ENCODE data around the gene MRPL40. TPM values are rescaled to one million over a fixed set of nuclear protein-coding genes. Genes with fewer than 3 reads are reported as not detected.

MRPL40 gene
- total and polyA plus RNA-seq, 2 experiments from 2014 or later = 15.5 to 53.5 TPM

DNA sequence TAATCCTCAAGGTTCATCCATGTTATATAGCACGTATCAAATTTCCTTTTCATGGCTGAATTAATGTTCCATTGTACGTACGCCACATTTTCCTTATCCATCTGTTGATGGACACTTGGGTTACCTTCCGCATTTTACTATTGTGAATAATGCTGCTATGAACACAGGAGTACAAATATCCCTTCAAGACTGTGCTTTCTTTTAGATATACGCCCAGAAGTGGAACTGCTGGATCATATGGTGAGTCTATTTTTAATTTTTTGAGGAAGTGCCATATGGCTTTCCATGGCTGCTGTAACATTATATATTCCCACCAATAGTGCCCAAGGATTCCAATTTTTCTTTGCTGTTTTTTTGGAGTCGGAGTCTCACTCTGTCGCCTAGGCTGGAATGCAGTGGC, 6.0 kb downstream of the MRPL40 start:
- Mint-ChIP-seq H3K4me1 (no peaks in the 10 kb centered on the region; the same call in 2 of the 3 replicates), H3K4me3 (no peak overlapping the region), H3K36me3 (ENCODE audit: low read depth) (peaks cover 21% of the 10 kb centered on the region), H3K27ac (no peak overlapping the region), H3K27me3 (ENCODE audit: insufficient read depth, low read depth, poor library complexity) (peaks cover 9% of the 10 kb centered on the region), H3K9me3 (no peaks in the 10 kb centered on the region)
- DNase-seq (ENCODE audit: low spot score) (no peak), ATAC-seq (no peak)
- no peaks in the 10 kb centered on the region for H3K9me2 ChIP-seq (ENCODE audit: insufficient read depth)
- H3K27me3 ChIP-seq (ENCODE audit: insufficient read depth) = no peaks in the 10 kb centered on the region
- no peak overlapping the region for H3K27ac ChIP-seq (ENCODE audit: low read depth)
- no peaks in the 10 kb centered on the region for H3K36me3 ChIP-seq (ENCODE audit: insufficient read depth)
- TF ChIP-seq STAT1 (IDR thresholded peaks at IDR 0.05; ENCODE audit: unreplicated experiment) = no peak
- TF ChIP-seq, protein P1, sequence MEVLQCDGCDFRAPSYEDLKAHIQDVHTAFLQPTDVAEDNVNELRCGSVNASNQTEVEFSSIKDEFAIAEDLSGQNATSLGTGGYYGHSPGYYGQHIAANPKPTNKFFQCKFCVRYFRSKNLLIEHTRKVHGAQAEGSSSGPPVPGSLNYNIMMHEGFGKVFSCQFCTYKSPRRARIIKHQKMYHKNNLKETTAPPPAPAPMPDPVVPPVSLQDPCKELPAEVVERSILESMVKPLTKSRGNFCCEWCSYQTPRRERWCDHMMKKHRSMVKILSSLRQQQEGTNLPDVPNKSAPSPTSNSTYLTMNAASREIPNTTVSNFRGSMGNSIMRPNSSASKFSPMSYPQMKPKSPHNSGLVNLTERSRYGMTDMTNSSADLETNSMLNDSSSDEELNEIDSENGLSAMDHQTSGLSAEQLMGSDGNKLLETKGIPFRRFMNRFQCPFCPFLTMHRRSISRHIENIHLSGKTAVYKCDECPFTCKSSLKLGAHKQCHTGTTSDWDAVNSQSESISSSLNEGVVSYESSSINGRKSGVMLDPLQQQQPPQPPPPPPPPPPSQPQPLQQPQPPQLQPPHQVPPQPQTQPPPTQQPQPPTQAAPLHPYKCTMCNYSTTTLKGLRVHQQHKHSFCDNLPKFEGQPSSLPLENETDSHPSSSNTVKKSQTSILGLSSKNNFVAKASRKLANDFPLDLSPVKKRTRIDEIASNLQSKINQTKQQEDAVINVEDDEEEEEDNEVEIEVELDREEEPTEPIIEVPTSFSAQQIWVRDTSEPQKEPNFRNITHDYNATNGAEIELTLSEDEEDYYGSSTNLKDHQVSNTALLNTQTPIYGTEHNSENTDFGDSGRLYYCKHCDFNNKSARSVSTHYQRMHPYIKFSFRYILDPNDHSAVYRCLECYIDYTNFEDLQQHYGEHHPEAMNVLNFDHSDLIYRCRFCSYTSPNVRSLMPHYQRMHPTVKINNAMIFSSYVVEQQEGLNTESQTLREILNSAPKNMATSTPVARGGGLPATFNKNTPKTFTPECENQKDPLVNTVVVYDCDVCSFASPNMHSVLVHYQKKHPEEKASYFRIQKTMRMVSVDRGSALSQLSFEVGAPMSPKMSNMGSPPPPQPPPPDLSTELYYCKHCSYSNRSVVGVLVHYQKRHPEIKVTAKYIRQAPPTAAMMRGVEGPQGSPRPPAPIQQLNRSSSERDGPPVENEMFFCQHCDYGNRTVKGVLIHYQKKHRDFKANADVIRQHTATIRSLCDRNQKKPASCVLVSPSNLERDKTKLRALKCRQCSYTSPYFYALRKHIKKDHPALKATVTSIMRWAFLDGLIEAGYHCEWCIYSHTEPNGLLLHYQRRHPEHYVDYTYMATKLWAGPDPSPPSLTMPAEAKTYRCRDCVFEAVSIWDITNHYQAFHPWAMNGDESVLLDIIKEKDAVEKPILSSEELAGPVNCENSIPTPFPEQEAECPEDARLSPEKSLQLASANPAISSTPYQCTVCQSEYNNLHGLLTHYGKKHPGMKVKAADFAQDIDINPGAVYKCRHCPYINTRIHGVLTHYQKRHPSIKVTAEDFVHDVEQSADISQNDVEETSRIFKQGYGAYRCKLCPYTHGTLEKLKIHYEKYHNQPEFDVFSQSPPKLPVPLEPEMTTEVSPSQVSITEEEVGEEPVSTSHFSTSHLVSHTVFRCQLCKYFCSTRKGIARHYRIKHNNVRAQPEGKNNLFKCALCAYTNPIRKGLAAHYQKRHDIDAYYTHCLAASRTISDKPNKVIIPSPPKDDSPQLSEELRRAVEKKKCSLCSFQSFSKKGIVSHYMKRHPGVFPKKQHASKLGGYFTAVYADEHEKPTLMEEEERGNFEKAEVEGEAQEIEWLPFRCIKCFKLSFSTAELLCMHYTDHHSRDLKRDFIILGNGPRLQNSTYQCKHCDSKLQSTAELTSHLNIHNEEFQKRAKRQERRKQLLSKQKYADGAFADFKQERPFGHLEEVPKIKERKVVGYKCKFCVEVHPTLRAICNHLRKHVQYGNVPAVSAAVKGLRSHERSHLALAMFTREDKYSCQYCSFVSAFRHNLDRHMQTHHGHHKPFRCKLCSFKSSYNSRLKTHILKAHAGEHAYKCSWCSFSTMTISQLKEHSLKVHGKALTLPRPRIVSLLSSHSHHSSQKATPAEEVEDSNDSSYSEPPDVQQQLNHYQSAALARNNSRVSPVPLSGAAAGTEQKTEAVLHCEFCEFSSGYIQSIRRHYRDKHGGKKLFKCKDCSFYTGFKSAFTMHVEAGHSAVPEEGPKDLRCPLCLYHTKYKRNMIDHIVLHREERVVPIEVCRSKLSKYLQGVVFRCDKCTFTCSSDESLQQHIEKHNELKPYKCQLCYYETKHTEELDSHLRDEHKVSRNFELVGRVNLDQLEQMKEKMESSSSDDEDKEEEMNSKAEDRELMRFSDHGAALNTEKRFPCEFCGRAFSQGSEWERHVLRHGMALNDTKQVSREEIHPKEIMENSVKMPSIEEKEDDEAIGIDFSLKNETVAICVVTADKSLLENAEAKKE (CRISPR knock-in tag; IDR thresholded peaks at IDR 0.05) = no peak
- no peak for TF ChIP-seq ZNF114 (CRISPR knock-in tag; IDR thresholded peaks at IDR 0.05)
- TF ChIP-seq EZH2phosphoT487 (IDR thresholded peaks at IDR 0.05; ENCODE audit: unreplicated experiment) = no peak
- TF ChIP-seq POLR2AphosphoS5 (IDR thresholded peaks at IDR 0.05; ENCODE audit: low read depth) = no peak
- TF ChIP-seq, protein P2, sequence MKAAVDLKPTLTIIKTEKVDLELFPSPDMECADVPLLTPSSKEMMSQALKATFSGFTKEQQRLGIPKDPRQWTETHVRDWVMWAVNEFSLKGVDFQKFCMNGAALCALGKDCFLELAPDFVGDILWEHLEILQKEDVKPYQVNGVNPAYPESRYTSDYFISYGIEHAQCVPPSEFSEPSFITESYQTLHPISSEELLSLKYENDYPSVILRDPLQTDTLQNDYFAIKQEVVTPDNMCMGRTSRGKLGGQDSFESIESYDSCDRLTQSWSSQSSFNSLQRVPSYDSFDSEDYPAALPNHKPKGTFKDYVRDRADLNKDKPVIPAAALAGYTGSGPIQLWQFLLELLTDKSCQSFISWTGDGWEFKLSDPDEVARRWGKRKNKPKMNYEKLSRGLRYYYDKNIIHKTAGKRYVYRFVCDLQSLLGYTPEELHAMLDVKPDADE (IDR thresholded peaks at IDR 0.05) = no peak
- TF ChIP-seq CREB1 (CRISPR knock-in tag; IDR thresholded peaks at IDR 0.05; ENCODE audit: low read depth) = no peak
- no peak for TF ChIP-seq NANOG (IDR thresholded peaks at IDR 0.05; ENCODE audit: borderline replicate concordance)
- no peak for TF ChIP-seq ZNF331 (CRISPR knock-in tag; IDR thresholded peaks at IDR 0.05; ENCODE audit: low read depth)
- TF ChIP-seq, protein P3, sequence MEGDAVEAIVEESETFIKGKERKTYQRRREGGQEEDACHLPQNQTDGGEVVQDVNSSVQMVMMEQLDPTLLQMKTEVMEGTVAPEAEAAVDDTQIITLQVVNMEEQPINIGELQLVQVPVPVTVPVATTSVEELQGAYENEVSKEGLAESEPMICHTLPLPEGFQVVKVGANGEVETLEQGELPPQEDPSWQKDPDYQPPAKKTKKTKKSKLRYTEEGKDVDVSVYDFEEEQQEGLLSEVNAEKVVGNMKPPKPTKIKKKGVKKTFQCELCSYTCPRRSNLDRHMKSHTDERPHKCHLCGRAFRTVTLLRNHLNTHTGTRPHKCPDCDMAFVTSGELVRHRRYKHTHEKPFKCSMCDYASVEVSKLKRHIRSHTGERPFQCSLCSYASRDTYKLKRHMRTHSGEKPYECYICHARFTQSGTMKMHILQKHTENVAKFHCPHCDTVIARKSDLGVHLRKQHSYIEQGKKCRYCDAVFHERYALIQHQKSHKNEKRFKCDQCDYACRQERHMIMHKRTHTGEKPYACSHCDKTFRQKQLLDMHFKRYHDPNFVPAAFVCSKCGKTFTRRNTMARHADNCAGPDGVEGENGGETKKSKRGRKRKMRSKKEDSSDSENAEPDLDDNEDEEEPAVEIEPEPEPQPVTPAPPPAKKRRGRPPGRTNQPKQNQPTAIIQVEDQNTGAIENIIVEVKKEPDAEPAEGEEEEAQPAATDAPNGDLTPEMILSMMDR (conservative IDR thresholded peaks at IDR 0.05; ENCODE audit: low read depth in 2 of 2) = no peak
- no peak for TF ChIP-seq JUNB (IDR thresholded peaks at IDR 0.05; ENCODE audit: unreplicated experiment)
- TF ChIP-seq, protein P4, sequence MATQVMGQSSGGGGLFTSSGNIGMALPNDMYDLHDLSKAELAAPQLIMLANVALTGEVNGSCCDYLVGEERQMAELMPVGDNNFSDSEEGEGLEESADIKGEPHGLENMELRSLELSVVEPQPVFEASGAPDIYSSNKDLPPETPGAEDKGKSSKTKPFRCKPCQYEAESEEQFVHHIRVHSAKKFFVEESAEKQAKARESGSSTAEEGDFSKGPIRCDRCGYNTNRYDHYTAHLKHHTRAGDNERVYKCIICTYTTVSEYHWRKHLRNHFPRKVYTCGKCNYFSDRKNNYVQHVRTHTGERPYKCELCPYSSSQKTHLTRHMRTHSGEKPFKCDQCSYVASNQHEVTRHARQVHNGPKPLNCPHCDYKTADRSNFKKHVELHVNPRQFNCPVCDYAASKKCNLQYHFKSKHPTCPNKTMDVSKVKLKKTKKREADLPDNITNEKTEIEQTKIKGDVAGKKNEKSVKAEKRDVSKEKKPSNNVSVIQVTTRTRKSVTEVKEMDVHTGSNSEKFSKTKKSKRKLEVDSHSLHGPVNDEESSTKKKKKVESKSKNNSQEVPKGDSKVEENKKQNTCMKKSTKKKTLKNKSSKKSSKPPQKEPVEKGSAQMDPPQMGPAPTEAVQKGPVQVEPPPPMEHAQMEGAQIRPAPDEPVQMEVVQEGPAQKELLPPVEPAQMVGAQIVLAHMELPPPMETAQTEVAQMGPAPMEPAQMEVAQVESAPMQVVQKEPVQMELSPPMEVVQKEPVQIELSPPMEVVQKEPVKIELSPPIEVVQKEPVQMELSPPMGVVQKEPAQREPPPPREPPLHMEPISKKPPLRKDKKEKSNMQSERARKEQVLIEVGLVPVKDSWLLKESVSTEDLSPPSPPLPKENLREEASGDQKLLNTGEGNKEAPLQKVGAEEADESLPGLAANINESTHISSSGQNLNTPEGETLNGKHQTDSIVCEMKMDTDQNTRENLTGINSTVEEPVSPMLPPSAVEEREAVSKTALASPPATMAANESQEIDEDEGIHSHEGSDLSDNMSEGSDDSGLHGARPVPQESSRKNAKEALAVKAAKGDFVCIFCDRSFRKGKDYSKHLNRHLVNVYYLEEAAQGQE (IDR thresholded peaks at IDR 0.05; ENCODE audit: unreplicated experiment) = no peak
- TF ChIP-seq EZH2 (IDR thresholded peaks at IDR 0.05; ENCODE audit: low read depth, unreplicated experiment) = no peak
- 0 out of 2 replicates have a peak, but pooled peaks cover 2% of the 10 kb centered on the region for H3K4me1 ChIP-seq (ENCODE audit: insufficient read depth)
- no peak overlapping the region for H3K4me2 ChIP-seq
- H4K20me1 ChIP-seq (replicated peaks; ENCODE audit: insufficient read depth) = peaks cover 44% of the 10 kb centered on the region
- peaks cover 22% of the 10 kb centered on the region for H3K79me2 ChIP-seq (replicated peaks; ENCODE audit: insufficient read depth)
- no peak overlapping the region for H3K4me3 ChIP-seq
- H2AFZ ChIP-seq = no peak overlapping the region
- peaks cover 4% of the 10 kb centered on the region; the same call in 1 of the 2 replicates for H3F3A ChIP-seq (replicated peaks; ENCODE audit: low read depth)

Data from GM23338 (cell line).